NCI-H524 treated with DMSO at 0.1 percent for 48 hours (cell line): ENCODE data around the gene ZNF772.
"Not testable (repeated sequence)": the region's sequence is repeated elsewhere in the genome, so short reads cannot be mapped to it uniquely, and the experiment has no call there.

Experiments used
- DNase-seq: peaks from one replicate; lab custom pipeline; 2025; lab: John Stamatoyannopoulos, UW

Gene ZNF772

DNA sequence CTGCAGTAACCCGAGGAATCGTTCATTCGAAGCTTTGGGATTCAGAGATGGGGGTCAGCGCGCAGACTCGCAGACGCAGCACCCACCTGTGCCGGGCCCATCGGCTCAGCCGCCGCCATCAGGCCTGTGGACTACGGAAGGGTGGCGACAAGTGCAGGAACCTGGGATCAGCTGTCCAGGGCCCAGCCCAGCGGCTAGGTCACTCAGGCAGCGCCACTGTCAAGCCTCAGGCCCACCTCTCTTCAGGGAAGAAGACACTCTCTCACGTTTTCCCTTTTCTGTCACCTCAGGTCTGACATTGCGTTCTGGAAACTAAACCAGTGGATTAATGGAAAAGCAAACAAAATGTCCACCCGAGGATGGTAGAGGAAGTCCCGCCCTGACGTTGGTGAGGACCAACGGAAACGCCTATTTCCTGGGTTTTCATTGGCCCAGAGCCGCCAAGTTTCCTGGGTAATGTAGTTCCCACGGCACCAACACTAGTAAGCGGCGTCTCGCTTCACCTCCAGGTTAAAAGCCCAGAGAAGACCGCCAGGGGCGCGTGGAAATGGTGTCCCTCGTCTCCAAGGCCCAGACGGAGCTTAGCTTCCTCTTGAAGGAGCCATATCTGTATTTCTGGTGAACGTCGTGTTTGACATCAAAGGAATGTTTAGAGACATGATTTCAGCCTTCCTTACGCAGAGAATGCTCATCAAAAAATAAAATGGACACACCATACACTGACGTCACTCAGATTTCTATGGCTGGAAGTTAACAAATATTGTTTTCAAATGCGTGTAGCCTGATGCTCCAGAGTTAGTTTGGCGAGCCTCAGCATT is at the start of gene ZNF772:
Gene ZNF772, minus strand, starts transcription at position 376 of the 818 bp plus-strand sequence. Its CDS starts 257 bp downstream, at position 119.
- peak; percentile 85 for DNase-seq

DNA sequence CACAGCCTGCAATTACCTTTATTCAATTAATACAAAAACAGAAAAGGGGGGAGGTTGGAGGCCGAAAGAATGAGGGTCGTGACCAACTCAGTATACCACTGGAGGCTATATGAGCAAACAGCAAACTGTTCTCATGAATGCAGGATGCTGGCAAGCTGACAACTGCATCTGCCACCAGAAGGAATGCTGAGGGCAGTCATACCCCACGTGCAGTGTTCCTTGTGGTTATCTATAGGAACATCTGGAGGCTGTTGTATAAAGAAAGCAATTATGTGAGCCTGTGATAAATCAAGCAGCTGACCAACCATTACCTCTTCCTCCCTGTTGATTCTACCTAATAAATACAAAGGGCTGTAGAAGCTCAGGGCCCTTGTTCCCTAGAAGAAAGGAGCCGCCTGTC is 40.7 kb upstream of the ZNF772 start:
- not testable (repeated sequence) for DNase-seq

DNA sequence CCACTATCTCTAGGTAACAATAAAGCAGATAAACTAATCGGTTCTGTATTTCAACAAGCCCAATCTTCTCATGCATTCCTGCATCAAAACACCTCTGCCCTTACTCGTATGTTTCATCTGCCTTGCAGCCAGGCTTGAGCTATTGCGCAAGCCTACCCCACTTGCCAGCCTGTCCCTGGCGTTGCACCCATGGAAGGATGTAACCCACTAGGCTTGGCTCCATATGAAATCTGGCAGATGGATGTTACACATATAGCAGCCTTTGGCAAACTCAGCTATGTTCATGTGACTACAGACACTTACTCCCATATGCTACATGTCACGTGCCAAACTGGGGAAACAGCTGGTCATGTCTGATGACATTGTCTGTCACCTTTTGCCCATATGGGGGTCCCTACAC is 37.9 kb upstream of the ZNF772 start:
- no peak for DNase-seq

DNA sequence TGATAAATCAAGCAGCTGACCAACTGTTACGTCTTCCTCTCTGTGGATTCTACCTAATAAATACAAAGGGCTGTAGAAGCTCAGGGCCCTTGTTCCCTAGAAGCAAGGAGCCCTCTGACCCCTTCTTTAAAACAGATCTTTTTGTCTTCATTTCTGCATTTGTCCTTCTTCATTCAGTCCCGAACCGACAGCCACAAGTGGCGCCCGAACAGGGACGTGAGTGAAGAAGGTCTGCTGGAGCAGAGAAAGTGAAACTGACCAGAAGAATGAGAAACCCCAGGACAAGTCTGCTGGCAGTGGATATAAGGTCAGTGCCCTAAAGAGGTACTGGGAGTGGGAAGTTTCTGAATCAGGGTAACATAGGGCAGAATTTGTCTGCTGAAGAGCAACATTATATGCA is 35.5 kb upstream of the ZNF772 start:
- no peak for DNase-seq

DNA sequence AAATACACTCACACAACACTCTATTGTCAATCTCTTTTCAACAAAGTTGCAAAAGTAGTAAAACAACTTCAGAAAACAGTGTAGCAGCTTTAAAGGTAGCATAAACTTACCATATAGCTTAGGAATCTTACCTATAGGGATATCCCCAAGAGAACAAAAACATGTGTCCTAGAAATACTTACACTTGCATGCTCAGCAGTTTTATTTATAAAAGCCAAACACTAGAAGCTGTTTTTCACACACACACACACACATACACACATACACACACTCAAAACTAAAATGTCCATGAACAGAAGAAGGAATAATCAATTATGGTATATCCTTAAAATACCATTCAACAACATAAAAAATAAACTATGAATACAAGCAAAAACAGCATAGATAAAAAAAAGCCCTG is 34.1 kb upstream of the ZNF772 start:
- DNase-seq: no peak

GRCh38 chr19:57506163-57506562 is 28.8 kb upstream of the ZNF772 start:
- no peak for DNase-seq

GRCh38 chr19:57500400-57500799 is 23.0 kb upstream of the ZNF772 start:
- not testable (repeated sequence) for DNase-seq

DNA sequence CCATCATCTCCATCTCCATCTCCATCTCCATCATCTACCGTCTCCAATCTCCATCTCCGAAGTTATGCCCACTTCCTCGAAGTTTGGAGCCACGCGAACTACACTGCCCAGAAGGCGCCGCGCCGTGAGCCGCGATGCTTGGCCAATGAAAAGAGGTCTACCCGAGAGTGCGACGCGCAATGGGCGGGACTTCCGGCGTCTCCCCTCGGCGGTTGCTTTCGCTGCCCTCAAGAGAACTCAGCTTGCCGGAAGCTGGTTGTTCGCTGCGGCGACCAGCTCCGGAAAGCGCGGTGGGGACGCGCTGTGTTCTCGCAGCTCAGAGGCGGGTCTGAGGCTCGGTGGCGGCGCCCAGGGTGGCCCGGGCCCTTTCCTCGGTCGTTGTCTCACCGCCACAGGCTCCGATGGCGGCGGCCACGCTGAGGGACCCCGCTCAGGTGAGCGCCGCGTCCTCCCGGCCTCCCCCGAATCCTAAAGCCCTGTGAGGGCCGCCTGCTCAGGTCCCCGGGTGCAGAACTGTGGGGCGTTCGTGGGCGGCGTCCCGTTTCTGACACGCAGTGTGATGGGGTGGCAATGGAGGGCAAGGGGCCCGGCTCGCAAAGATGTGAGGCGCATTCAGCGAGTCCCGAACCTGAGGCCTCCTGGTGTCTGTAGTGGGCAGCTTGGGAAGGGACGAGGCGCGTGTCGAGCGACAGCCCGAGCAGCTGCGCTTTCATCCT is 22.5 kb upstream of the ZNF772 start, which contains the start of gene ZNF773:
Gene ZNF773, plus strand, starts transcription at position 259 of the 716 bp plus-strand sequence. Its CDS starts 143 bp downstream, at position 402.
- DNase-seq: peak; percentile 63

DNA sequence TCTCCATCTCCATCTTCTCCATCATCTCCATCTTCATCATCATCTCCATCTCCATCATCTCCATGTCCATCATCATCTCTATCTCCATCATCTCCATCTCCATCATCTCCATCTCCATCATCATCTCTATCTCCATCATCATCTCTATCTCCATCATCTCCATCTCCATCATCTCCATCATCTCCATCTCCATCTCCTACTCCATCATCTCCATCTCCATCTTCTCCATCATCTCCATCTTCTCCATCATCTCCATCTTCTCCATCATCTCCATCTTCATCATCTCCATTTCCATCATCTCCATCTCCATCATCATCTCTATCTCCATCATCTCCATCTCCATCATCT is 21.9 kb upstream of the ZNF772 start:
- not testable (repeated sequence) for DNase-seq

GRCh38 chr19:57488299-57488644 is 10.9 kb upstream of the ZNF772 start:
- not testable (repeated sequence) for DNase-seq

DNA sequence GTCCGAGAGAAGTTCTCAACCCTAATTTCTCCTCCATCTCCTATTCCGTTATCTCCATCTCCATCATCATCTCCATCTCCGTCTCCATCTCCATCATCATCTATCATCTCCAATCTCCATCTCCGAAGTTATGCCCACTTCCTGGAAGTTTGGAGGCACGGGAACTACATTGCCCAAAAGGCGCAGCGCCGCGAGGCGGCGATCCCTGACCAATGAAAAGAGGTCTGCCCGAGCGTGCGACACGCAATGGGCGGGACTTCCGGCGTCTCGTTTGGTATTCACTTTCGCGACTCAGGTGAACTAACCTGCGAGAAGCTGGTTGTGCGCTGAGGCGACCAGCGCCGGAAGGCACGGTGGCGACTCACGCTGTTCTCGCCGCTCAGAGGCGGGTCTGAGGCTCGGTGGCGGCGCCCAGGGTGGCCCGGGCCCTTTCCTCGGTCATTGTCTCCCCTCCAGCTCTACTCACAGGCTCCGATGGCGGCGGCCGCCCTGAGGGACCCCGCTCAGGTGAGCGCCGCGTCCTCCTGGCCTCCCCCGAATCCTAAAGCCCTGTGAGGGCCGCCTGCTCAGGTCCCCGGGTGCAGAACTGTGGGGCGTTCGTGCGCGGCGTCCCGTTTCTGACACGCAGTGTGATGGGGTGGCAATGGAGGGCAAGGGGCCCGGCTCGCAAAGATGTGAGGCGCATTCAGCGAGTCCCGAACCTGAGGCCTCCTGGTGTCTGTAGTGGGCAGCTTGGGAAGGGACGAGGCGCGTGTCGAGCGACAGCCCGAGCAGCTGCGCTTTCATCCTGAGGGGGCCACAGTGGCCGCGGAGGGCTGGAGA is 10.3 kb upstream of the ZNF772 start, which contains the start of gene ZNF419:
Gene ZNF419, plus strand, starts transcription at position 274 of the 822 bp plus-strand sequence. Its CDS starts 201 bp downstream, at position 475.
- peak; percentile 59 for DNase-seq

DNA sequence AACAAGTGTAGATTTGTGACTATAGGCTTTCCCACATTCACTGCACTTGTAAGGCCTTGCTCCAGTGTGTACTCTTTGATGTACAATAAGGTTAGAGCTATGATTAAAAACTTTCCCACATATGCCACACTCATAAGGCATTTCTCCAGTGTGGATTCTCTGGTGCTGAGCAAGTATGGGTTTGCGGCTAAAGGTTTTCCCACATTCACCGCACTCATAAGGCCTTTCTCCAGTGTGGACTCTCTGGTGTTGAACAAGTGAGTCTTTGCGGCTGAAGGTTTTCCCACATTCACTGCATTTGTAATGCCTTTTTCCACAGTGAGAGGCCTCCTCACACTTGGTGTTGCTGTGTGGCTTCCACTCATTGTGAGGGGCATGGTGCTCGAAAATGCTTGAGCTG is 3.7 kb downstream of the ZNF772 start:
- DNase-seq: no peak

GRCh38 chr19:57466489-57466888 is 10.9 kb downstream of the ZNF772 start:
- no peak for DNase-seq

DNA sequence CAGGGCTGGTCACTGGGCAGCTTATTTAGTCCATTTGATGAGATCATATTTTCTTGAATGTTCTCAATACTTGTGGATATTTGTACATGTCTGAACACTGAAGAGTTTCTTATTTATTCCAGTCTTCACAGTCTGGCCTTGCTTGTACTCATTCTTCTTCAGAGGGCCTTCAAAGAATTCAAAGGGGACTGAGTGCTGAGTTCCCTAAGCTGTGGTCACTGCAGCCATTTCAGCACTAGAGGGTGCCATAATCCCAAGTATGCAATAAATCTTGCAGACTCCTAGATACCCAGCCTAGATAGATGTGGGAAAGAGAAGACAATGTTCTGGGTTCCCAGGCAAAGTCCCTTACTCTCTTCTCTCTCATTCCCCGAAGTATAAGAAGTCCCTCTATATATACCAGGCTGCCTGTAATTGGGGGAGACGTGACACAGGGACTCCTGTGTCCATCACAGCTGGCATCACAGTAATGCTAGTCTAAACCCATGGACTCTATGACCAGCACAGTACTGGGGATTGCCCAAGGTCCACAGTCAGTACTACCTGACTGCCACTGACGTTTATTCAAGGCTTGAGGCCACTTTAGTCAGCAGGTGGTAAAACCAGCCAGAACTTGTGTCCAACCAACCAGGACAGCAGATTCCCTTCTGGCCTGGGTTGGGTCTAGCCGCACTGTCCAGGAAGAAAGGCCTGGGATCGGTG is 11.5 kb downstream of the ZNF772 start:
- DNase-seq: no peak

- no peak for DNase-seq
Measured at GRCh38 chr19:57452307-57452706, 25.1 kb downstream of the ZNF772 start.

GRCh38 chr19:57443121-57443696 is 34.2 kb downstream of the ZNF772 start:
- no peak for DNase-seq

DNA sequence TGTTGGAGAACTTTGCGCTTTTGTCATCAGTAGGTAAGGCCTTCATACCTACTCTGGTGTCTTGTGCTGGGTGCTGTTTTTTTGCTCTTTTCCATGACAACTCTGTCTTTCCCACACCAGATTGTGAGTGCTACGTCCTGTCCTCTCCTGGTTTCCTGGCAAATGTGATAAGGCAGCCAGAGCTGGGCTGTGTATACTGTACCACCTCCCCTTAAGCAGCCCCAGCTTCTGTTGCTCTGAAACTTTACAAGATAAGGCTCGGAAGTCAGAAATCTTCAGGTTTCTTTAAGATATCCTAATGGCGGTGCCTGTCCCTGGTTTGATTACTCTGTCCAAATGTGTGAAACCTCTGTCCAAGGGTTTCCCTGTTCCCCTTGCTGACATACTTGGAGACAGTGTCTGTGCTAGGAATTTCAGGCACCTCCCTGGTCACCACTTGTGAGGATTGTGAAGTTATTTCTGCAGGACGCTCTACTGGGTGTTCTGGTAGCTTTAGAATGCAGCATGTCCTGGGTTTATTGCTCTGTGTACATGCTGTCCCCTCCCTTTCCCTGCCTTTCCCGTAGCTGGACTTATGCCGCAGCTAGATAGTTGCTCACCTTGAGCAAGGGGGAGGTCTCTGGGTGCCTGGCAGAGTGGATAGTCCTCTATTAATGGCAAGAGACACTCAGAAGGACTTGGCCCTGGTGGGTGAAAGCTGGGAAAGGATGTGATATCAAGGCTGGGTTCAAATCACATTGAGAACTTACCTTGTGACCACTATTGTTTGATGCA is 35.2 kb downstream of the ZNF772 start:
- DNase-seq: no peak

- DNase-seq: no peak
Measured at GRCh38 chr19:57438925-57439324, 38.4 kb downstream of the ZNF772 start.

DNA sequence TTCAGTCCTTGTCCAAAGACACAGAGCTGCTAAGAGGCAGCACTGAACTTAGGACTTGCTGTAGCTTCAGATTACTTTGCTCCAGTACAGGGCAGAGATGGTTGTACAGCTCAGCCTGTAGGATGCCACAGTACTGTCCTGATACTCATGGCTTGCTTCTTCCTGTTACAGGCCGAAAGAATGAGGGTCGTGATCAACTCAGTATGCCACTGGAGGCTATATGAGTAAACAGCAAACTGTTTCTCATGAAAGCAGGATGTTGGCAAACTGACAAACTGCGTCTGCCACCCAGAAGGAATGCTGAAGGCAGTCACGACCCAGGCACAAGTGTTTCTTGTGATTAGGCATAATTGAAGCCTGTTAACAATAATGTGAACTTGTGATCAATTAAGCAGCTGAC is 39.4 kb downstream of the ZNF772 start:
- DNase-seq: no peak

- no peak for DNase-seq
Measured at GRCh38 chr19:57436417-57436816, 40.9 kb downstream of the ZNF772 start.
